HG03439 (cell line): Measurements from ENCODE around the gene ICAM4.
"Not testable (repeated sequence)": the region's sequence is repeated elsewhere in the genome, so short reads cannot be mapped to it uniquely, and the experiment has no call there.

Experiments used
- ATAC-seq: cut with Tn5 transposase; IDR thresholded peaks from one replicate; pipeline ENCODE4 v1.9.1; 2021; ENCODE audit warnings: mild to moderate bottlenecking, moderate library complexity; ENCODE audit not compliant: unreplicated experiment

The ICAM4 gene

GRCh38 chr19:10286803-10287737, at the start of gene ICAM4:
Gene ICAM4, plus strand, starts transcription at chr19:10286955. Its CDS starts 58 bp downstream, at chr19:10287013.
- ATAC-seq = no peak

GRCh38 chr19:10237702-10238101, 49.1 kb upstream of the ICAM4 start:
- no peak for ATAC-seq

- no peak for ATAC-seq
These were observed 48.5 kb upstream of the ICAM4 start for GRCh38 chr19:10238172-10238783.

- ATAC-seq = not testable (repeated sequence)
These were observed 44.8 kb upstream of the ICAM4 start for GRCh38 chr19:10241826-10242449.

- ATAC-seq = no peak
These were observed 43.1 kb upstream of the ICAM4 start for GRCh38 chr19:10243606-10244005.

GRCh38 chr19:10245189-10245939, 41.4 kb upstream of the ICAM4 start:
- ATAC-seq = no peak

GRCh38 chr19:10246511-10246910, 40.2 kb upstream of the ICAM4 start:
- ATAC-seq = no peak

GRCh38 chr19:10251792-10252694, 34.7 kb upstream of the ICAM4 start, which contains the start of gene MRPL4:
Gene MRPL4, plus strand, starts transcription at chr19:10252214. Its CDS starts 40 bp downstream, at chr19:10252254.
- ATAC-seq = peak; percentile 85

- no peak for ATAC-seq
These were observed 34.0 kb upstream of the ICAM4 start for GRCh38 chr19:10252707-10253106.

- no peak for ATAC-seq
These were observed 32.5 kb upstream of the ICAM4 start for GRCh38 chr19:10254244-10254643.

- no peak for ATAC-seq
These were observed 31.4 kb upstream of the ICAM4 start for GRCh38 chr19:10255358-10255757.

- ATAC-seq = no peak
These were observed 30.2 kb upstream of the ICAM4 start for GRCh38 chr19:10256551-10256950.

- ATAC-seq = no peak
These were observed 29.7 kb upstream of the ICAM4 start for GRCh38 chr19:10256970-10257615.

- no peak for ATAC-seq
These were observed 28.6 kb upstream of the ICAM4 start for GRCh38 chr19:10258080-10258710.

GRCh38 chr19:10259162-10259905, 27.4 kb upstream of the ICAM4 start:
- no peak for ATAC-seq

- no peak for ATAC-seq
These were observed 26.6 kb upstream of the ICAM4 start for GRCh38 chr19:10260141-10260584.

- no peak for ATAC-seq
These were observed 24.0 kb upstream of the ICAM4 start for GRCh38 chr19:10262771-10263170.

- ATAC-seq = no peak
These were observed 20.0 kb upstream of the ICAM4 start for GRCh38 chr19:10266706-10267105.
